Trophoblast cell (in vitro differentiated cells and primary cell): Measurements from ENCODE around the gene FKBP5.

Experiments
- DNase-seq, 2 donors: peaks; one replicate each; pipeline ENCODE4 v3.0.0-alpha.2; 2016
- H2AFZ ChIP-seq: 2 replicates; pipeline ENCODE4 v1.6.1; 2013; ENCODE audit warnings: low read length, moderate library complexity, mild to moderate bottlenecking; ENCODE audit not compliant: insufficient read depth, poor library complexity
- H2AK5ac ChIP-seq: 2 replicates; pipeline ENCODE4 v1.6.1; 2013; ENCODE audit warnings: mild to moderate bottlenecking, low read length
- H2BK120ac ChIP-seq: 2 replicates; pipeline ENCODE4 v1.6.1; 2013; ENCODE audit warnings: low read length, mild to moderate bottlenecking, moderate library complexity; ENCODE audit not compliant: insufficient read depth, poor library complexity
- H2BK12ac ChIP-seq: 2 replicates; pipeline ENCODE4 v1.6.1; 2013; ENCODE audit warnings: mild to moderate bottlenecking, low read length, moderate library complexity
- H2BK5ac ChIP-seq: 2 replicates; pipeline ENCODE4 v1.6.1; 2013; ENCODE audit warnings: low read length, low read depth, moderate library complexity, mild to moderate bottlenecking; ENCODE audit not compliant: poor library complexity
- H3K14ac ChIP-seq: 2 replicates; pipeline ENCODE4 v1.6.1; 2013; ENCODE audit warnings: mild to moderate bottlenecking, low read length
- H3K18ac ChIP-seq: 2 replicates; pipeline ENCODE4 v1.6.1; 2013; ENCODE audit warnings: mild to moderate bottlenecking, low read length
- H3K23ac ChIP-seq: 2 replicates; pipeline ENCODE4 v1.6.1; 2013; ENCODE audit warnings: low read length
- H3K27ac ChIP-seq: 2 replicates; pipeline ENCODE4 v1.5.1; 2013; ENCODE audit warnings: low read depth, mild to moderate bottlenecking, inconsistent platforms, low read length, moderate library complexity
- H3K27me3 ChIP-seq: 2 replicates; pipeline ENCODE4 v1.6.1; 2013; ENCODE audit warnings: inconsistent platforms, mild to moderate bottlenecking, low read length, moderate library complexity; ENCODE audit not compliant: insufficient read depth
- H3K36me3 ChIP-seq, 2 experiments: 1 replicate in 1 of 2; 2 replicates in 1 of 2; pipeline ENCODE4 v1.6.1; 2013; ENCODE audit warnings: low read length in 2 of 2, mild to moderate bottlenecking in 2 of 2, moderate library complexity in 1 of 2; ENCODE audit not compliant: insufficient read depth in 2 of 2, control insufficient read depth in 1 of 2
- H3K4ac ChIP-seq: 2 replicates; pipeline ENCODE4 v1.6.1; 2013; ENCODE audit warnings: low read depth, mild to moderate bottlenecking, low read length, moderate library complexity
- H3K4me1 ChIP-seq, 2 experiments: 1 replicate in 1 of 2; 2 replicates in 1 of 2; pipeline ENCODE4 v1.6.1; 2013; ENCODE audit warnings: low read length in 2 of 2, mild to moderate bottlenecking in 2 of 2, moderate library complexity in 1 of 2; ENCODE audit not compliant: insufficient read depth in 2 of 2, control insufficient read depth in 1 of 2
- H3K4me2 ChIP-seq: 2 replicates; pipeline ENCODE4 v1.6.1; 2013; ENCODE audit warnings: inconsistent platforms, mild to moderate bottlenecking, low read length, moderate library complexity
- H3K4me3 ChIP-seq: 2 replicates; pipeline ENCODE4 v1.5.1; 2013; ENCODE audit warnings: mild to moderate bottlenecking, low read depth, low read length, inconsistent platforms
- H3K79me1 ChIP-seq: one replicate; pipeline ENCODE4 v1.6.1; 2013; ENCODE audit warnings: low read length
- H3K79me2 ChIP-seq: 2 replicates; pipeline ENCODE4 v1.6.1; 2013; ENCODE audit warnings: low read length, mild to moderate bottlenecking; ENCODE audit not compliant: control insufficient read depth, insufficient read depth, poor library complexity
- H3K9ac ChIP-seq: 2 replicates; pipeline ENCODE4 v1.6.1; 2013; ENCODE audit warnings: mild to moderate bottlenecking, low read length
- H3K9me3 ChIP-seq: 2 replicates; pipeline ENCODE4 v1.6.1; 2013; ENCODE audit warnings: low read depth, mild to moderate bottlenecking, control low read depth, inconsistent platforms, low read length; ENCODE audit not compliant: insufficient read depth
- H4K12ac ChIP-seq: 2 replicates; pipeline ENCODE4 v1.6.1; 2013; ENCODE audit warnings: low read depth, mild to moderate bottlenecking, low read length, moderate library complexity
- H4K8ac ChIP-seq: 2 replicates; pipeline ENCODE4 v1.6.1; 2013; ENCODE audit warnings: low read depth, mild to moderate bottlenecking, low read length, moderate library complexity
- H4K91ac ChIP-seq: one replicate; pipeline ENCODE4 v1.6.1; 2013; ENCODE audit warnings: low read depth, mild to moderate bottlenecking, low read length, moderate library complexity
- WGBS: extraction: QIAGEN DNeasy Blood & Tissue Kit; methylation state at CpG from one replicate; pipeline ENCODE4 v1.1.7; 2013; ENCODE audit warnings: missing lambda C conversion rate; ENCODE audit not compliant: insufficient read length, insufficient coverage; ENCODE audit errors: extremely low coverage; 5-methylcytosine and 5-hydroxymethylcytosine counted together

Gene FKBP5

GRCh38 chr6:35587167-35587566 lies 101.5 kb downstream of the FKBP5 start:
- no peaks in the 10 kb centered on the region for H3K27me3 ChIP-seq
- no peaks in the 10 kb centered on the region for H3K79me1 ChIP-seq
- no peak overlapping the region for H2AFZ ChIP-seq
- H3K36me3 ChIP-seq = no peaks in the 10 kb centered on the region
- H3K79me2 ChIP-seq = no peaks in the 10 kb centered on the region
- H3K9me3 ChIP-seq = no peaks in the 10 kb centered on the region
- no peak overlapping the region for H3K14ac ChIP-seq
- WGBS = no CpG with 5 or more reads among the region's 2 CpGs
- no peak overlapping the region for H2BK120ac ChIP-seq
- H3K4me1 ChIP-seq = no peaks in the 10 kb centered on the region
- DNase-seq = no peak
- no peak overlapping the region for H3K27ac ChIP-seq
- H3K4me2 ChIP-seq = no peak overlapping the region
- no peak overlapping the region for H2BK12ac ChIP-seq
- H4K12ac ChIP-seq = no peak overlapping the region
- no peak overlapping the region for H3K4me3 ChIP-seq
- no peak overlapping the region for H4K8ac ChIP-seq
- no peak overlapping the region for H2BK5ac ChIP-seq
- no peak overlapping the region for H3K18ac ChIP-seq
- no peak overlapping the region for H2AK5ac ChIP-seq
- no peak overlapping the region for H3K23ac ChIP-seq
- no peak overlapping the region for H4K91ac ChIP-seq
- H3K4ac ChIP-seq = no peak overlapping the region
- no peak overlapping the region for H3K9ac ChIP-seq

GRCh38 chr6:35586542-35586941 lies 102.2 kb downstream of the FKBP5 start:
- Histone ChIP-seq H2BK5ac (no peak overlapping the region), H3K4ac (no peak overlapping the region), H3K4me2 (no peak overlapping the region), H2AFZ (no peak overlapping the region), H2BK12ac (no peak overlapping the region), H2AK5ac (no peak overlapping the region), H3K79me2 (no peaks in the 10 kb centered on the region), H3K27me3 (no peaks in the 10 kb centered on the region), H3K9ac (no peak overlapping the region), H3K23ac (no peak overlapping the region), H3K9me3 (no peaks in the 10 kb centered on the region), H3K27ac (no peak overlapping the region), H4K12ac (no peak overlapping the region), H4K91ac (no peak overlapping the region), H3K4me1 (no peaks in the 10 kb centered on the region), H3K14ac (no peak overlapping the region), H2BK120ac (no peak overlapping the region), H3K36me3 (no peaks in the 10 kb centered on the region), H3K18ac (no peak overlapping the region), H3K4me3 (no peak overlapping the region), H3K79me1 (no peaks in the 10 kb centered on the region), H4K8ac (no peak overlapping the region)
- DNase-seq = peak; percentile 62 to 76

- no peaks in the 10 kb centered on the region for H3K79me1 ChIP-seq
- no peak overlapping the region for H3K14ac ChIP-seq
- H2BK5ac ChIP-seq = no peak overlapping the region
- H4K91ac ChIP-seq = no peak overlapping the region
- H4K12ac ChIP-seq = no peak overlapping the region
- H4K8ac ChIP-seq = no peak overlapping the region
- H3K27ac ChIP-seq = no peak overlapping the region
- H3K18ac ChIP-seq = no peak overlapping the region
- H2BK120ac ChIP-seq = no peak overlapping the region
- no peak overlapping the region for H3K4ac ChIP-seq
- H3K9ac ChIP-seq = no peak overlapping the region
- no peak for DNase-seq
- no peaks in the 10 kb centered on the region for H3K27me3 ChIP-seq
- H3K36me3 ChIP-seq = no peaks in the 10 kb centered on the region
- no peak overlapping the region for H2AK5ac ChIP-seq
- no peak overlapping the region for H2AFZ ChIP-seq
- no peaks in the 10 kb centered on the region for H3K79me2 ChIP-seq
- no peak overlapping the region for H3K23ac ChIP-seq
- no peaks in the 10 kb centered on the region for H3K9me3 ChIP-seq
- no peak overlapping the region for H2BK12ac ChIP-seq
- H3K4me1 ChIP-seq = no peaks in the 10 kb centered on the region
- H3K4me3 ChIP-seq = no peak overlapping the region
- H3K4me2 ChIP-seq = no peak overlapping the region
These were observed 103.1 kb downstream of the FKBP5 start for GRCh38 chr6:35585658-35586057.

GRCh38 chr6:35583893-35584688 lies 104.6 kb downstream of the FKBP5 start:
- H4K91ac ChIP-seq = no peak overlapping the region
- H2BK120ac ChIP-seq = no peak overlapping the region
- H4K8ac ChIP-seq = no peak overlapping the region
- no peak overlapping the region for H3K4ac ChIP-seq
- H3K27ac ChIP-seq = no peak overlapping the region
- no peaks in the 10 kb centered on the region for H3K79me2 ChIP-seq
- no peak overlapping the region for H2AFZ ChIP-seq
- H2BK12ac ChIP-seq = no peak overlapping the region
- H2BK5ac ChIP-seq = no peak overlapping the region
- H3K79me1 ChIP-seq = no peaks in the 10 kb centered on the region
- no peak overlapping the region for H3K4me3 ChIP-seq
- no peak overlapping the region for H3K14ac ChIP-seq
- H3K18ac ChIP-seq = no peak overlapping the region
- no peak overlapping the region for H4K12ac ChIP-seq
- no peaks in the 10 kb centered on the region for H3K9me3 ChIP-seq
- H3K9ac ChIP-seq = no peak overlapping the region
- H3K27me3 ChIP-seq = no peaks in the 10 kb centered on the region
- no peak overlapping the region for H3K23ac ChIP-seq
- H3K36me3 ChIP-seq = no peaks in the 10 kb centered on the region
- no CpG with 5 or more reads among the region's 6 CpGs for WGBS
- DNase-seq = peak; percentile 63 to 82
- H3K4me1 ChIP-seq = no peaks in the 10 kb centered on the region
- no peak overlapping the region for H2AK5ac ChIP-seq
- no peak overlapping the region for H3K4me2 ChIP-seq
